ENCODE results near the gene NBR1.
"Not testable (repeated sequence)": the region's sequence is repeated elsewhere in the genome, so short reads cannot be mapped to it uniquely, and the experiment has no call there.

DNA sequence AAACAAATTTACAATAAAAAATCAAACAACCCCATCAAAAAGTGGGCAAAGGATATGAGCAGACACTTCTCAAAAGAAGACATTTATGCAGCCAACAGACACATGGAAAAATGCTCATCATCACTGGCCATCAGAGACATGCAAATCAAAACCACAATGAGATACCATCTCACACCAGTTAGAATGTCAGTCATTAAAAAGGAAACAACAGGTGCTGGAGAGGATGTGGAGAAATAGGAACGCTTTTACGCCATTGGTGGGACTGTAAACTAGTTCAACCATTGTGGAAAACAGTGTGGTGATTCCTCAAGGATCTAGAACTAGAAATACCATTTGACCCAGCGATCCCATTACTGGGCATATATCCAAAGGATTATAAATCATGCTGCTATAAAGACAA lies 34.4 kb upstream of the NBR1 start:
- TF ChIP-seq, protein P1, sequence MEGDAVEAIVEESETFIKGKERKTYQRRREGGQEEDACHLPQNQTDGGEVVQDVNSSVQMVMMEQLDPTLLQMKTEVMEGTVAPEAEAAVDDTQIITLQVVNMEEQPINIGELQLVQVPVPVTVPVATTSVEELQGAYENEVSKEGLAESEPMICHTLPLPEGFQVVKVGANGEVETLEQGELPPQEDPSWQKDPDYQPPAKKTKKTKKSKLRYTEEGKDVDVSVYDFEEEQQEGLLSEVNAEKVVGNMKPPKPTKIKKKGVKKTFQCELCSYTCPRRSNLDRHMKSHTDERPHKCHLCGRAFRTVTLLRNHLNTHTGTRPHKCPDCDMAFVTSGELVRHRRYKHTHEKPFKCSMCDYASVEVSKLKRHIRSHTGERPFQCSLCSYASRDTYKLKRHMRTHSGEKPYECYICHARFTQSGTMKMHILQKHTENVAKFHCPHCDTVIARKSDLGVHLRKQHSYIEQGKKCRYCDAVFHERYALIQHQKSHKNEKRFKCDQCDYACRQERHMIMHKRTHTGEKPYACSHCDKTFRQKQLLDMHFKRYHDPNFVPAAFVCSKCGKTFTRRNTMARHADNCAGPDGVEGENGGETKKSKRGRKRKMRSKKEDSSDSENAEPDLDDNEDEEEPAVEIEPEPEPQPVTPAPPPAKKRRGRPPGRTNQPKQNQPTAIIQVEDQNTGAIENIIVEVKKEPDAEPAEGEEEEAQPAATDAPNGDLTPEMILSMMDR (IDR thresholded peaks at IDR 0.05), result not testable (repeated sequence)
- TF ChIP-seq POLR2A (IDR thresholded peaks at IDR 0.05), result not testable (repeated sequence)

Data from thyroid gland (tissue), 4 donors.